Measurements from ENCODE around the gene PRSS27.
A peak's percentile ranks its signal among the peaks of the same experiment; 100 is the strongest.

PRSS27 gene

DNA sequence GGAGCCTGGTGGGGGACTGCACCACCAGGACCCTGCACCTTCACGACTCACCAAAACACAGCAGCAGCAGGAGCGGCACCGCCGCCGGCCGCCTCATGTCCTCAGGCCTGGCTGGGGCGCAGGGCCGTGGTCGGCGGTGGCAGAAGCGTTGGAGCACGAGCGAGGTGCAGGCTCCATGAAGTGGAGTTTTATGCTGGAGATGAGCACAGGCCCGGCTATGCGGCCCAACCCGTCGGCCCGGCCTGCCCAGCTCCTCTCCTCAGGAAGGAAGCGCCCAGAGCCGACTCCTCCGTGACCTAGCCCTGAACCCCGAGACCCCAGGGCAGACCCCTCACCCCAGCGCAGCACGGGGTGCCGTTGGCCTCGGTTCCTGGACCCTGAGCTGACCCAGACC, at the start of gene PRSS27:
Gene PRSS27, minus strand, starts transcription at position 161 of the 394 bp plus-strand sequence. Its CDS starts 64 bp downstream, at position 97.
- no peak for DNase-seq

DNA sequence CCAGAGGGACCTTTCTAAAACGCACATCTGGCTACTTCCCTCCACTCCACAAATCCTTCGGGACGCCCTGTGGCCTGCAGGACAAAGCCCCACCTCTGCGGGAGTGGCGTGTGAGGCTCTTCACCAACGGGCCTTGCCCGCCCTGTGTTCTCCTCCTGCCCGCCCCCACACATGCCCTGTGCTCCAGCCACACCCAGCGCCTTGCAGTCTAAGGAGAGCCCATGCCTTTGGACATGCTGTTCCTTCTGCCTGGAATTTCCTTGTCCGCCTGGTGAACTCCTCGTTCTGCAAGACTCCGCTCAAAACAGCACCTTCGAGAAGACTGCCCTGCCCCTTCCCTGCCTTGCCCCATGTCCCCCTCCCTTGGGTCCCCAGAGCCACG, 49.6 kb upstream of the PRSS27 start:
- DNase-seq: no peak

DNA sequence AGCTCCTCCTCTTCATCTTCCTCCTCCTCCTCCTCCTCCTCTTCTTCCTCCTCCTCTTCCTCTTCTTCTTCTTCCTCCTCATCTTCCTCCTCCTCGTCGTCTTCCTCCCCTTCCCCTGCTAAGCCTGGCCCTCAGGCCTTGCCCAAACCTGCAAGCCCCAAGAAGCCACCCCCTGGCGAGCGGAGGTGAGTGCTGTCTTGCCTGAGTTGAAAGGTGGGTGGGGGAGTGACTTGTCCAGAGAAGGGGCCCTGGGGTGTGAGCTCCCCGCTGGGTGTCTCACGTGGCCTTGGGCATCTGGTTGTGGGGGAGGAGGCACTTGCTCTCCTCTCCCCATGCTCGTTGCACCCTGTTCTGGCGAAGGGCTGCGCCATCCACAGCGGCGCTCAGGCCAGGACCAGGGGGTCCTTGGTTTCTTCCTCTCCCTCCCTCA, 49.1 kb upstream of the PRSS27 start:
- DNase-seq: no peak

DNA sequence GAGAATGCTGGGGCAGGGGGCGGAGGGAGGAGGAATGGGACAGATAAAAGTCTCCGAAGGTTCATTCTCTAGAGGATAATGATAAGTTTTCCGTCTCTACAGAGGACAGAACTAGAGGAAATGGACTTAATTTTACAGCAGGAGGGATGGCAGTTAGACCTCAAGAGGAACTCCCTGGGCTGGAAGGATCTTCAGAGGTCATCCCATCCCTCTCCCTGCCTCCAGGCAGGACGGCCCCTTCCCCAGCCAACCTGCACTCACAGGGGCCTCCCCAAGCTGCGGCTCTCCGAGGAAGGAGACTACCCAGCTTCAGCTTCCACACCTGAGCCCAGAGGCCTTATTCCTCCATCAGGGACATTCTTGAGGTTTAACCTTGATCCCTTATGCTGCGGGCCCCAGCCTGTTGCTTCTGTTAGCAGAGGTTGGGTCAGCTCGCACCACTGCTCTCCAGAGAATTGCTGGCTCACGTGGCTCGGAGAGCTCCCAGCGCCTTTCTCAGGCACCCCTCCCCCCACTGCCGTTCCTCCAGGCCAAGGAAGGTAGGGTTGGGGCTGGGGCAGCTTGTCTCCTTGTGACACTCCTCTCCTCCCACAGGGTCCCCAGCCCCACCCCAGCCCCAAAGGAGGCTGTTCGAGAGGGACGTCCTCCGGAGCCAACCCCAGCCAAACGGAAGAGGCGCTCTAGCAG, 48.5 kb upstream of the PRSS27 start:
- DNase-seq: no peak

DNA sequence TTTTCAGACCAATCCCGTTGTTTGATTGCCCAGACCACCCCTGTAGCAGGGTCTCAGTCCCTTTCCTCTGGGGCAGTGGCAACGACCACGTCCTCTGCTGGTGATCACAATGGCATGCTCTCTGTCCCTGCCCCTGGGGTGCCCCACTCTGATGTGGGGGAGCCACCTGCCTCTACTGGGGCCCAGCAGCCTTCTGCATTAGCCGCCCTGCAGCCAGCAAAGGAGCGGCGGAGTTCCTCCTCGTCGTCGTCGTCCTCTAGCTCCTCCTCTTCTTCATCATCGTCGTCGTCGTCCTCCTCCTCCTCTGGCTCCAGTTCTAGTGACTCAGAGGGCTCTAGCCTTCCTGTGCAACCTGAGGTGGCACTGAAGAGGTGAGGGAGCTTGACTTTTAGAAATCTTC, 47.9 kb upstream of the PRSS27 start:
- DNase-seq: no peak

DNA sequence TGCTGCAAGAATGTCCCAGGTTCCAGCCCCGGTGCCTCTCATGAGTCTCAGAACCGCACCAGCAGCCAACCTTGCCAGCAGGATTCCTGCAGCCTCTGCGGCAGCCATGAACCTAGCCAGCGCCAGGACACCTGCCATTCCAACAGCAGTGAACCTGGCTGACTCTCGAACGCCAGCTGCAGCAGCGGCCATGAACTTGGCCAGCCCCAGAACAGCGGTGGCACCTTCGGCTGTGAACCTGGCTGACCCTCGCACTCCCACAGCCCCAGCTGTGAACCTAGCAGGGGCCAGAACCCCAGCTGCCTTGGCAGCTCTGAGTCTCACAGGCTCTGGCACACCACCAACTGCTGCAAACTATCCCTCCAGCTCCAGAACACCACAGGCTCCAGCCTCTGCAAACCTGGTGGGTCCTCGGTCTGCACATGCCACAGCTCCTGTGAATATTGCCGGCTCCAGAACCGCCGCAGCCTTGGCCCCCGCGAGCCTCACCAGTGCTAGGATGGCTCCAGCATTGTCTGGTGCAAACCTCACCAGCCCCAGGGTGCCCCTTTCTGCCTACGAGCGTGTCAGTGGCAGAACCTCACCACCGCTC, 47.2 kb upstream of the PRSS27 start:
- DNase-seq: no peak

DNA sequence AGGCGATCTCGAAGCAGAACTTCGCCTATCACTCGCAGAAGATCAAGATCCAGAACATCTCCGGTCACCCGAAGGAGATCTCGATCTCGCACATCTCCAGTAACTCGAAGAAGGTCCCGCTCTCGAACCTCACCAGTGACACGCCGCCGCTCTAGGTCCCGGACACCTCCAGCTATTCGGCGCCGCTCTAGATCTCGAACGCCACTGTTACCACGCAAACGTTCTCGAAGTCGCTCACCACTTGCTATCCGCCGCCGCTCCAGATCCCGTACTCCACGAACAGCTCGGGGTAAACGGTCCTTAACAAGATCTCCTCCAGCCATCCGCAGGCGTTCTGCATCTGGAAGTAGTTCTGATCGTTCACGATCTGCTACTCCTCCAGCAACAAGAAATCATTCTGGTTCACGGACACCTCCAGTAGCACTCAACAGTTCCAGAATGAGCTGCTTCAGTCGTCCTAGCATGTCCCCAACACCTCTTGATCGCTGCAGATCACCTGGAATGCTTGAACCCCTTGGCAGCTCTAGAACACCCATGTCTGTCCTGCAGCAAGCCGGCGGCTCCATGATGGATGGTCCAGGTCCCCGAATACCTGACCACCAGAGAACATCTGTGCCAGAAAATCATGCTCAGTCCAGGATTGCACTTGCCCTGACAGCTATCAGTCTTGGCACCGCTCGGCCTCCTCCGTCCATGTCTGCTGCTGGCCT, 46.6 kb upstream of the PRSS27 start:
- no peak for DNase-seq

DNA sequence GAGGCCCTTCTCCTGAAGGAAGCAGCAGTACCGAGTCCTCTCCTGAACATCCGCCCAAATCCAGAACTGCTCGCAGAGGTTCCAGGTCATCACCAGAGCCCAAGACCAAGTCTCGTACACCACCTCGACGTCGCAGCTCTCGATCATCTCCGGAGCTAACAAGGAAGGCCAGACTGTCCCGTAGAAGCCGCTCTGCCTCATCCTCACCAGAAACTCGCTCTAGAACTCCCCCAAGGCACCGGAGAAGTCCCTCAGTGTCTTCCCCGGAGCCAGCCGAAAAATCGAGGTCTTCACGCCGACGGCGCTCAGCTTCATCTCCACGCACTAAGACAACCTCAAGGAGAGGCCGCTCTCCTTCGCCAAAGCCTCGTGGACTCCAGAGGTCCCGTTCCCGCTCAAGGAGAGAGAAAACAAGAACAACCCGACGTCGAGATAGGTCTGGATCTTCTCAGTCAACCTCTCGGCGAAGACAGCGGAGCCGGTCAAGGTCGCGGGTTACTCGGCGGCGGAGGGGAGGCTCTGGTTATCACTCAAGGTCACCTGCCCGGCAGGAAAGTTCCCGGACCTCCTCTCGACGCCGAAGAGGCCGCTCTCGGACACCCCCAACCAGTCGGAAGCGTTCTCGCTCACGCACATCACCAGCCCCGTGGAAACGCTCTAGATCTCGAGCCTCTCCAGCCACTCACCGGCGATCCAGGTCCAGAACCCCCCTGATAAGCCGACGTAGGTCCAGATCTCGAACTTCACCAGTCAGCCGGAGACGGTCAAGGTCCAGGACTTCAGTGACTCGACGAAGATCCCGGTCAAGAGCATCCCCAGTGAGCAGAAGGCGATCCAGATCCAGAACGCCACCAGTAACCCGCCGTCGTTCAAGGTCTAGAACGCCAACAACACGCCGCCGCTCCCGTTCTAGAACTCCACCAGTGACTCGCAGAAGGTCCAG, 45.7 kb upstream of the PRSS27 start:
- DNase-seq: no peak

DNA sequence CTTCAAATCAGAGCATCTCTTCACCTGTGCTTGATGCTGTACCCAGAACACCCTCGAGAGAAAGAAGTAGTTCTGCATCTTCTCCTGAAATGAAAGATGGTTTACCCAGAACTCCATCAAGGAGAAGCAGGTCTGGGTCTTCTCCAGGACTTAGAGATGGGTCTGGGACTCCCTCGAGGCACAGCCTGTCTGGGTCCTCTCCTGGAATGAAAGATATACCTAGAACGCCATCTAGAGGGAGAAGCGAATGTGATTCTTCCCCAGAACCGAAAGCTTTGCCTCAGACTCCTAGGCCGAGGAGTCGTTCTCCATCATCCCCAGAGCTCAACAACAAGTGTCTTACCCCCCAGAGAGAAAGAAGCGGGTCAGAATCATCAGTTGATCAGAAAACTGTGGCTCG, 44.7 kb upstream of the PRSS27 start:
- DNase-seq: no peak

DNA sequence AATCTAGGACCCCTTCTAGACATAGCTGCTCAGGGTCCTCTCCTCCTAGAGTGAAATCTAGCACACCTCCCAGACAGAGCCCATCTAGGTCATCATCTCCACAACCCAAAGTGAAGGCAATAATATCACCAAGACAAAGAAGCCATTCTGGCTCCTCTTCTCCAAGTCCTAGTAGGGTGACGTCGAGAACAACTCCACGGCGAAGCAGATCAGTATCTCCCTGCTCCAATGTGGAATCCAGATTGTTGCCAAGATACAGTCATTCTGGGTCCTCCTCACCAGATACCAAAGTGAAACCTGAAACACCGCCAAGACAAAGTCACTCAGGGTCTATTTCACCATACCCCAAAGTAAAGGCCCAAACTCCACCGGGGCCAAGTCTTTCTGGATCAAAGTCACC, 43.1 kb upstream of the PRSS27 start:
- DNase-seq: no peak

DNA sequence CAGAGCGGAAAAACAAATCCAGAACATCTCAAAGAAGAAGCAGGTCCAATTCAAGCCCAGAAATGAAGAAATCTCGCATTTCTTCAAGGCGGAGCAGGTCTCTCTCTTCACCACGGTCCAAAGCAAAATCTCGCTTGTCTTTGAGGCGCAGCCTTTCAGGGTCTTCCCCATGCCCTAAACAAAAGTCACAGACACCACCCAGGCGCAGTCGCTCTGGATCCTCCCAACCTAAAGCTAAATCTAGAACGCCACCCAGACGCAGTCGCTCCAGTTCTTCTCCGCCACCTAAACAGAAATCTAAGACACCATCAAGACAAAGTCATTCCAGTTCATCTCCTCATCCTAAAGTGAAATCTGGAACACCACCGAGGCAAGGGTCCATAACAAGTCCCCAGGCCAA, 42.7 kb upstream of the PRSS27 start:
- DNase-seq: no peak

DNA sequence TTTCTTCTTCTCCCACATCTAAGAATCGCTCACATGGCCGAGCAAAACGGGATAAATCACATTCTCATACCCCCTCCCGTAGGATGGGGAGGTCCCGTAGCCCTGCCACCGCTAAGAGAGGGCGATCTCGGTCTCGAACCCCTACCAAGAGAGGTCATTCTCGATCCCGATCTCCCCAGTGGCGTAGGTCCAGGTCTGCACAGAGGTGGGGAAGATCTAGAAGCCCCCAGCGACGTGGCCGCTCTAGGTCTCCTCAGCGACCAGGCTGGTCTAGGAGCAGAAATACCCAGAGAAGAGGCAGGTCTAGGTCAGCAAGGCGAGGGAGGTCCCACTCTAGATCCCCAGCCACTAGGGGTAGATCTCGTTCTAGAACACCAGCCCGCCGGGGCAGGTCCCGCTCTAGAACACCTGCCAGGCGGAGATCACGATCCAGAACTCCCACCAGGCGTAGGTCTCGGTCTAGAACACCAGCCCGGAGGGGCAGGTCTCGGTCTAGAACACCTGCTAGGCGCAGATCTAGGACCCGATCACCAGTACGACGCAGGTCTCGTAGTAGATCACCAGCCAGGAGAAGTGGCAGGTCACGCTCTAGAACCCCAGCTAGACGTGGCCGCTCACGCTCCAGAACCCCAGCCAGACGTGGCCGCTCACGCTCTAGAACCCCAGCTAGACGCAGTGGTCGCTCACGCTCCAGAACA, 42.0 kb upstream of the PRSS27 start:
- no peak for DNase-seq

DNA sequence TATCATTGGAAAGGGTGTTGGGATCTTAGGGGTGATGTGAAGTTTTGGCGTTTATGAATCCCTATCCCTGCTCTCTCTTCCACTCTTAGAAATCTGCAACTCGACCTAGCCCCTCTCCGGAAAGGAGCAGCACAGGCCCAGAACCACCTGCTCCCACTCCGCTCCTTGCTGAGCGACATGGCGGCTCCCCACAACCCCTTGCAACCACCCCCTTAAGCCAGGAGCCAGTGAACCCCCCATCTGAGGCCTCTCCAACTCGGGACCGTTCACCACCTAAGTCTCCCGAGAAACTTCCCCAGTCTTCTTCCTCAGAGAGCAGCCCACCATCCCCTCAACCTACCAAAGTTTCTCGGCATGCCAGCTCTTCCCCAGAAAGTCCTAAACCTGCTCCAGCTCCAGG, 41.4 kb upstream of the PRSS27 start:
- no peak for DNase-seq

DNA sequence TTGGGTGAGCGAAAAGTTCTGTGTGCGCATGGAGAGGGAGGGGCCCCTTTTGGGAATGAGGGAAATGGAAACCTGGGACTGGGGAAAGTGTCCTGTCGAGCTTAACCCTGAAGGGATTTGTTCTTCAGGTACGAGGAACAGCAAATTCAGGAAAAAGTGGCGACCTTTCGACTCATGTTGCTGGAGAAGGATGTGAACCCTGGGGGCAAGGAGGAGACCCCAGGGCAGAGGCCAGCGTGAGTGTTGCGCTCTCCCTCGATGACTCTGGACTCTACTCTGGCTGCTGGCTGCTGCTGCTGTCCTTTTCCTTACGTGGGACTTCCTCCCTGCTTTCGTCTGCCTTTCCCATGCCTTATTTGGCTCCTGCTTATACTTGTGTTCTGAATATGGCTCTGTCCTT, 37.3 kb upstream of the PRSS27 start:
- DNase-seq: no peak

DNA sequence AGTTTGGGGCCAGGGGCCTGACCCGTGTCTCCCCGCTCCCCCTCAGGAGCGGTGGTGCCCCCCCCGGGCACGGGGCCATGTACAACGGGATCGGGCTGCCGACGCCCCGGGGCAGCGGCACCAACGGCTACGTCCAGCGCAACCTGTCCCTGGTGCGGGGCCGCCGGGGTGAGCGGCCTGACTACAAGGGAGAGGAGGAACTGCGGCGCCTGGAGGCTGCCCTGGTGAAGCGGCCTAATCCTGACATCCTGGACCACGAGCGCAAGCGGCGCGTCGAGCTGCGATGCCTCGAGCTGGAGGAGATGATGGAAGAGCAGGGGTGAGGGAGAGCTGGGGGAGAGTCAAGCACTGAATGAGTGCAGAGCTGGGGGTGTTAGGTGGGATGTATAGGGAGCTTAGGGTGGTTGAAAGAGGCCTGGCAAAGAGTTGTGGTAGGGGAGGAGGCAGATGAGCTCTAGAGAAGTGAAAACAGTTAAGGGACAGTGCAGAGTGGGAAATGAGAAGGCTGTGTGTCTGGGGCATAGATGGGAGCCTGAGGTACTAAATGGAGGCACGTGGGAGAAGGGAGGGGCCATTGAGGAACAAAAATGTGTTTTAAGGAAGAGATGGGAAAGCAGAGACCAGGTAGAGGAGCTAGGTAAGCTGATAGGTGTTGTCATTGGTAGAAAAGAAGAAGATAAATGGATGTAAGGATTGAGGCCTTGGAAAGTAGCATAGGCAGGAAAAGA, 36.4 kb upstream of the PRSS27 start:
- DNase-seq: no peak

DNA sequence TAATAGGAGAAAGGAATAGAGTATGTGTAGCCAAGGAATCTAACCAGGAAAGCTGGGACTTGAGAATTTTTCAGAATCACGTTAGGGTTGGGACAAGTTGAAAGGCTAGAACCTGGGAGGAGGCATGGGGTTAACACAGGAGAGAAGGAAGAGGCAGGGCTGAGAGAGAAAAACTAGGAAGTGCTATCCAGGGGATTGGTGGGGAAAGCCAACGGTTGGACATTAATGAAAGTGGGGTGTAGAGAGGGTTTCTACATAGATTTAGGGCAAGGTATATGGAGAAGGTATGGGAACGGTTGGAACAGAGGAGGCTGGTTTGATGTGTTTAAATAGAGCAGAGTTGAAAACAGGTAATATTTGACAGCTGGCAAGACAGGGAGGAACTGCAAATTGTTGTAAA, 35.1 kb upstream of the PRSS27 start:
- DNase-seq: no peak

DNA sequence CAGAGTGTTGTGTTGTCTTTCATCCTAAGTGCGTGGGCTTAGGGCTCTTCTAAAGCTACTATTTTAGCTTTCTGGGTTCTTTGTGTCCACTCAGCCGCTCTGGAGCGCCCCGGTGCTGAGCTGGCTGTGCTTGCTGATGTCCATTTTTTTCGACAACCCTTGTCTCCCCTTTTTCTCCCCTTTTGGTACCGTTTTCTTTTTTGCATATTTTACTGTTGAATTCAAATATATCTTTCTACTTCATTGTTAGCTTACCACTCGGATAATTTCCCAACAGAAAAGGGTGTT, 33.7 kb upstream of the PRSS27 start:
- DNase-seq: peak; percentile 14

DNA sequence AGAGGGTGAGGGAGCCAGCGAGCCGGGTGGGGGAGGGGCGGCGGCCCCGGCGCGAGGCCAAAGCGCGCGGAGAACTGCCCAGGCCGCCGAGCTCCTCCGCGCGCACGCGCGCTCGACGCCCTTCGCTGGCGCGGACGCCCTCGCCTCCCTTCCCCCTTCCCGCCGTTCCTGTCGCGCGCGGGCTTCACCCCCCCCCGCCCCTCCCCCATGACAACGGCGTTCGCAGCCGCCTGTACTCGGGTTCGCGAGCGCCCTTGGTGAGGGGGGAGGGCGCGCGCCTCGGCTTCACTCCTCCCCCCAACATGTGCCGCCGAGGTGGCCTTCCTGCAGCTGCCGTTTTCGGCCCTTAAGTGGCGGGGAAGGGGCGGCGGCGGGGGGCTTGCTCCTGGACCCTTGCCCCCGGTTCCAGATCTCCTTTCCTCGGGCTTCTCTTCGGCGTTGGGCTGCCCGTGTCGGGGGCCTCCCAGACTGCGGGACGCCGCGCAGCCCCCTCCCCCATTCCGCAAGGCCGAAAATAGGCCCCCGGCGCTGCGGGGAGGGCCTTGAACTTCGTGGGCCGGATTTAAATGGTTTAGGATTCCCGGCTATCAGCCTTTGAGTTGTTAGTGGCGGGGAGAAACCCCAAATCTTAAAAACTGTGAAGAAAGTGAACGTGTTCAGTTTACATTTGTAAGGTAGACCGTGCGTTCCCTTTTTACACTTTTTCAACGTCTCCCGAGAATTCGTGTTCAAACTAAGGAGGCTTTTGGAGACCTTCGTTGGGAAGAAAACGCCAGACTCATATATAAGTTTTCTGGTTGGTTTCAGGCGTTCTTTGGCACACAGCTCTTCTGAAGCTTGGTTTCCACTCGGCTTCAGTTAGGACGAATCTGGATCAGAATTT, 33.1 kb upstream of the PRSS27 start:
- peak; percentile 90 for DNase-seq

DNA sequence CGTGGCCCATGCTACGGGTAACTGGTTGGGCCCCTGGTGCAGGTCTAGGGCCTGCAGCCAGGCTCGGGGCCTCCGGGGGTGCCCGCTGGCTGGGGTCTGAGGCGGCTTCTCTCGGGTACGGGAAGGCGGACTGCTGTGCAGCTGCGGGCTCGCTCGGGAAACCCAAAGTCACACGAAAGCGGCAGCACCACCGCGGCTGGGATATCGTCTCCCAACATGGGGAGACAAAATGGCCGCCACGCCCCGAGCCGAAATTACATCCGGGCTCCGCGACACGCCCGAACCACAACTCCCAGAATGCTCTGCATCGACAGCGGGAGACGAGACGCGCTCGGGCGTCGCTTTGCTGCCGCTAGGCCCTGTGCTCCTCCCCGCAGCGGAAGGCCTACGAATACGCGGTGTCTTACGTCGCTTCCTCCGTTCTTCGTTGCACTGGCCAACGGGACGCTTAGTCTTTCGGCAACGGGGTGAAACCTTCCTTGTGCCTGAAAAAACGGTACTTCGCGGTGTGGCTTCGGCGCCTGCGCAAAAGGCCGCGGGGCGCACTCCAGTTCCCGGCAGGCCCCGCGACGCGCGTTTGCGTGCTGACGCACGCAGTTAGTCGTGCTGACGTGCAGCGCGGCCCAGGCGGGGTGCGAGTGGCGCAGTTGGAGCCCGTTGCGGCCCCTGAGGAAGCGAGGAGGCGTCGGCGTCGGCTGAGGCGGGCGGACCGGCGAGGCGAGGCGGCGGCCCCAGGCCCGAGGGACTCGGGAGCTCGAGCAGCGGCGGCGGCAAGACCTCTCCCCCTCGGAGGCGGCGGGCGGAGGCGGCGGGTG, 32.2 kb upstream of the PRSS27 start, which contains the start of gene SRRM2:
Gene SRRM2, plus strand, starts transcription at position 604 of the 815 bp plus-strand sequence. CDS start 3,727 bp downstream, outside the sequence.
- peak; percentile 98 for DNase-seq

DNA sequence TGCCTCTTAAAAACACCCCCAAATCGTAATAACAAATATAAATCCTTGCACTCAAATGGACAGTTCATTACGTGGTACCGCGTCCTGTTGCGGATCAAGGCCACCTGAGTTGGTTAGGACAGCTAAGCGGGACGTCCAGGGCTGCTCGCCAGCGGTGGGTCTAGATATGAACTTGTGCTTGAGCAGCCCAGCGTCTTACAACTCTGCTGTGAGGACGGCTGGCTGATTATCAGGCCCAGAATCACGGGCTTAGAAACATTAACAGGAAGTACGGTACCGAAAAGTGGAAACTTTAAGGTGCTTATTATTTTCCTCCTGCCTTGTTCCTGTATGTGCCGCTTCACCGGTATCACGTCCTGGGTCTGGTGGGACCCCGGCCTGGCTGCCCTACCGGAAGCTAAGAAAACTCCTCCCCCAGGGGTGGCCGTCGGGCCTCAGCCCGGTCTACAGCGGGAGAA, 31.6 kb upstream of the PRSS27 start:
- no peak for DNase-seq
